Kasumi-1 (cell line): ENCODE measurements around the gene PDCD1LG2.
"Not testable (repeated sequence)": the region's sequence is repeated elsewhere in the genome, so short reads cannot be mapped to it uniquely, and the experiment has no call there.

Experiments used
- DNase-seq, 2 experiments: peaks; one replicate each; lab custom pipeline; 2025; lab: John Stamatoyannopoulos, UW

Gene PDCD1LG2

GRCh38 chr9:5493679-5494511 lies 16.4 kb upstream of the PDCD1LG2 start:
- peak; percentile 18 to 29 for DNase-seq

- DNase-seq, result not testable (repeated sequence)
Measured at GRCh38 chr9:5494765-5495164, 15.6 kb upstream of the PDCD1LG2 start.

GRCh38 chr9:5499157-5499556 lies 11.2 kb upstream of the PDCD1LG2 start:
- DNase-seq, result no peak

GRCh38 chr9:5499889-5500398 lies 10.4 kb upstream of the PDCD1LG2 start:
- peak; percentile 50 to 56 for DNase-seq

- DNase-seq, result no peak
Measured at GRCh38 chr9:5500441-5501235, 9.7 kb upstream of the PDCD1LG2 start.

- no peak for DNase-seq
Measured at GRCh38 chr9:5502553-5502952, 7.8 kb upstream of the PDCD1LG2 start.

GRCh38 chr9:5509573-5509972 lies 758 bp upstream of the PDCD1LG2 start:
- no peak for DNase-seq

GRCh38 chr9:5510989-5511388 lies 658 bp downstream of the PDCD1LG2 start:
- DNase-seq, result no peak

- DNase-seq, result no peak
Measured at GRCh38 chr9:5511476-5511875, 1.1 kb downstream of the PDCD1LG2 start.

GRCh38 chr9:5511935-5512580 lies 1.7 kb downstream of the PDCD1LG2 start:
- no peak for DNase-seq

GRCh38 chr9:5512658-5513452 lies 2.5 kb downstream of the PDCD1LG2 start:
- DNase-seq, result no peak

- DNase-seq, result no peak
Measured at GRCh38 chr9:5513966-5514616, 3.8 kb downstream of the PDCD1LG2 start.

GRCh38 chr9:5514617-5515260 lies 4.4 kb downstream of the PDCD1LG2 start:
- DNase-seq, result no peak

GRCh38 chr9:5515261-5515650 lies 4.9 kb downstream of the PDCD1LG2 start:
- no peak for DNase-seq

- no peak for DNase-seq
Measured at GRCh38 chr9:5516453-5517220, 6.3 kb downstream of the PDCD1LG2 start.

GRCh38 chr9:5518171-5518936 lies 8.0 kb downstream of the PDCD1LG2 start:
- peak; percentile 4 to 10 for DNase-seq

- no peak for DNase-seq
Measured at GRCh38 chr9:5518937-5519319, 8.6 kb downstream of the PDCD1LG2 start.

- DNase-seq, result no peak
Measured at GRCh38 chr9:5524090-5524489, 13.8 kb downstream of the PDCD1LG2 start.

- DNase-seq, result no peak
Measured at GRCh38 chr9:5529683-5530221, 19.4 kb downstream of the PDCD1LG2 start.
